HepG2 (cell line): ENCODE results near the gene EXOSC7. TPM values are rescaled to one million over a fixed set of nuclear protein-coding genes. Genes with fewer than 3 reads are reported as not detected.
A peak's percentile ranks its signal among the peaks of the same experiment; 100 is the strongest.

Experiments
- ERF ChIP-seq: IDR thresholded peaks from 2 replicates; pipeline ENCODE4 v1.6.1; 2018; ENCODE audit warnings: missing biosample characterization, missing genetic modification reagents
- FOXC1 ChIP-seq: sonication (generic); formaldehyde crosslinking; IDR thresholded peaks from 2 replicates; pipeline ENCODE4 v1.8.0; 2022; ENCODE audit warnings: mild to moderate bottlenecking, missing genetic modification reagents, borderline replicate concordance
- KDM3A ChIP-seq: IDR thresholded peaks from 2 replicates; pipeline ENCODE4 v1.6.1; 2018; ENCODE audit warnings: low read depth, missing compliant biosample characterization
- MBD4 ChIP-seq: IDR thresholded peaks from 2 replicates; pipeline ENCODE4 v1.6.1; 2012; ENCODE audit warnings: low read length, inconsistent platforms, borderline replicate concordance
- NRL ChIP-seq: sonication (generic); formaldehyde crosslinking; IDR thresholded peaks from 2 replicates; pipeline ENCODE4 v1.5.0; 2020; ENCODE audit warnings: missing genetic modification reagents, mild to moderate bottlenecking, moderate library complexity, borderline replicate concordance
- REPIN1 ChIP-seq: sonication (generic); formaldehyde crosslinking; IDR thresholded peaks from 2 replicates; pipeline ENCODE4 v1.8.0; 2022; ENCODE audit warnings: missing genetic modification reagents, low read depth, mild to moderate bottlenecking, borderline replicate concordance
- XRCC5 ChIP-seq: fragments of 200-400 bp; formaldehyde crosslinking; optimal IDR thresholded peaks from 2 replicates; pipeline ENCODE3; 2017; ENCODE audit warnings: mild to moderate bottlenecking, low read length
- ZMAT3 ChIP-seq: sonication (generic); formaldehyde crosslinking; conservative IDR thresholded peaks from 2 replicates; pipeline ENCODE4 v1.7.0; 2021; ENCODE audit warnings: missing genetic modification reagents
- ZNF143 ChIP-seq: sonication (generic); formaldehyde crosslinking; IDR thresholded peaks from 2 replicates; pipeline ENCODE4 v1.4.0; 2020; ENCODE audit warnings: missing genetic modification reagents
- ZNF552 ChIP-seq: sonication (generic); formaldehyde crosslinking; IDR thresholded peaks from 2 replicates; pipeline ENCODE4 v1.9.0; 2022; ENCODE audit warnings: missing genetic modification reagents, mild to moderate bottlenecking, borderline replicate concordance
- ZNF773 ChIP-seq: sonication (generic); formaldehyde crosslinking; IDR thresholded peaks from 2 replicates; pipeline ENCODE4 v1.4.0; 2020; ENCODE audit warnings: missing genetic modification reagents, borderline replicate concordance
- ZNF790 ChIP-seq: sonication (generic); formaldehyde crosslinking; IDR thresholded peaks from 2 replicates; pipeline ENCODE4 v1.8.0; 2022; ENCODE audit warnings: missing genetic modification reagents, mild to moderate bottlenecking, borderline replicate concordance
- polyA plus RNA-seq, 8 experiments: library from polyadenylated mRNA; depleted of rRNA in 3 of 8; stranded (reverse) in 7 of 8; unstranded in 1 of 8; fragments of >200 nt; fragmentation: Illumina TruSeq in 4 of 8; extraction: Trizol in 4 of 8; gene quantifications; 2 replicates each; pipeline versions ENCODE4 v1.2.1 to v1.2.3, GENCODE V29; 2011 to 2016; ENCODE audit warnings: low read depth in 4 of 8, missing spikeins in 1 of 8, mixed read lengths in 1 of 8; ENCODE audit not compliant: insufficient read depth in 1 of 8
- total RNA-seq, 5 experiments: library from RNA; depleted of rRNA; stranded (reverse); fragments of >200 nt; fragmentation: Illumina TruSeq; extraction: Trizol; gene quantifications; 2 replicates each; pipeline ENCODE4 v1.2.3, GENCODE V29; 2016; ENCODE audit warnings: low read depth in 1 of 5
- TF ChIP-seq, protein P1 (sequence below): sonication (generic); formaldehyde crosslinking; conservative IDR thresholded peaks from 2 replicates; pipeline ENCODE4 v1.8.0; 2022; ENCODE audit warnings: mild to moderate bottlenecking, moderate library complexity, missing genetic modification reagents
- TF ChIP-seq, protein P2 (sequence below): sonication (generic); formaldehyde crosslinking; conservative IDR thresholded peaks from 2 replicates; pipeline ENCODE4 v1.4.0; 2020; ENCODE audit warnings: mild to moderate bottlenecking, missing genetic modification reagents, moderate library complexity
- TF ChIP-seq, protein P3 (sequence below): sonication (generic); formaldehyde crosslinking; conservative IDR thresholded peaks from 2 replicates; pipeline ENCODE4 v1.4.0; 2020; ENCODE audit warnings: missing genetic modification reagents
- TF ChIP-seq, protein P4 (sequence below): IDR thresholded peaks from 2 replicates; pipeline ENCODE4 v1.6.1; 2012; ENCODE audit warnings: low read depth, low read length, improper control_type of control experiment
- TF ChIP-seq, protein P5 (sequence below): IDR thresholded peaks from 2 replicates; pipeline ENCODE4 v1.6.1; 2018; ENCODE audit warnings: missing genetic modification reagents
- TF ChIP-seq, protein P6 (sequence below): sonication (generic); formaldehyde crosslinking; IDR thresholded peaks from 2 replicates; pipeline ENCODE4 v1.4.0; 2020; ENCODE audit warnings: missing genetic modification reagents, low read depth, mild to moderate bottlenecking, borderline replicate concordance

EXOSC7 gene
- total and polyA plus RNA-seq, 2 of the 13 experiments (the other 11 are each of a cell fraction or from before 2014, with no cell fraction given) = 68.3 to 74.7 TPM

DNA sequence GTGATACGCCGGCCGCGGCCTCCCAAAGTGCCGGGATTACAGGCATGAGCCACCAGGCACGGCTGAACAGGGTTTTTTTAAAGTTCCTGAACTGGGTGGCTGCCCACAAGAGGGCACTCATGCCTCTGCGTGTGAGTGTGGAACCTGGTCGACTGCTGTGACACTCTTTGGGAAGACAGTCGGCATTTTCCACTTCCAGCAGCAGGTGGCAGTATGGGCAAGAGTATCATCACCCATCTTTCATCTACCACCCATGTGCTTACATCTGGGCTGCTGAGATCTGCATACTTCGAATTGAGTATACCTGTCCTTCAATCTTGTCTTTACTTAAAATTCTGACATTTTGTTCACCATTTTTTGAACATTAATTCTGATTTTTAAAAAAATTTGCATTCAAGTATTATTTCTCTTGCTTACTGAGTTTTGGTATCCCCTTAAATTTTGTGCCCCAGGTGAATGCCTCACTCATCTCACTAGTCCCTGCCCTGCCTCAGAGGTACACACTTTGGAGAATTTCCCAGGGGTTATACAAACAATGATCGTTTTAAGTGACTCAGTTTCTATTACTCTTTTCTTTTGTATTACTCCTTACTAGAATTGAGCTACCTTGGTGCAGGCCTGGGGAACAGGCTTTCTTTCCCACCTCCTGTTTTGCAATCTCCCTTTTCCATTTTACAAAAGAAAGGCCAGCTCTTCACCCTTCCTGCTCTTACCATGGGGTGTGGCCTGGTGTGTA, 61.8 kb downstream of the EXOSC7 start (continued):
- TF ChIP-seq ERF (CRISPR knock-in tag) (peak; percentile 73; the same call in 1 of the 2 replicates), FOXC1 (no peak), NRL (CRISPR knock-in tag) (no peak), XRCC5 (peak; percentile 92), KDM3A (peak; percentile 42; the same call in 1 of the 2 replicates), ZNF773 (no peak), ZNF790 (CRISPR knock-in tag) (no peak), ZNF143 (CRISPR knock-in tag) (no peak), ZNF552 (CRISPR knock-in tag) (no peak), REPIN1 (CRISPR knock-in tag) (peak; percentile 56; the same call in 1 of the 2 replicates), ZMAT3 (CRISPR knock-in tag) (no peak; the same call in 1 of the 2 replicates), MBD4 (no peak)
- TF ChIP-seq, protein P1, sequence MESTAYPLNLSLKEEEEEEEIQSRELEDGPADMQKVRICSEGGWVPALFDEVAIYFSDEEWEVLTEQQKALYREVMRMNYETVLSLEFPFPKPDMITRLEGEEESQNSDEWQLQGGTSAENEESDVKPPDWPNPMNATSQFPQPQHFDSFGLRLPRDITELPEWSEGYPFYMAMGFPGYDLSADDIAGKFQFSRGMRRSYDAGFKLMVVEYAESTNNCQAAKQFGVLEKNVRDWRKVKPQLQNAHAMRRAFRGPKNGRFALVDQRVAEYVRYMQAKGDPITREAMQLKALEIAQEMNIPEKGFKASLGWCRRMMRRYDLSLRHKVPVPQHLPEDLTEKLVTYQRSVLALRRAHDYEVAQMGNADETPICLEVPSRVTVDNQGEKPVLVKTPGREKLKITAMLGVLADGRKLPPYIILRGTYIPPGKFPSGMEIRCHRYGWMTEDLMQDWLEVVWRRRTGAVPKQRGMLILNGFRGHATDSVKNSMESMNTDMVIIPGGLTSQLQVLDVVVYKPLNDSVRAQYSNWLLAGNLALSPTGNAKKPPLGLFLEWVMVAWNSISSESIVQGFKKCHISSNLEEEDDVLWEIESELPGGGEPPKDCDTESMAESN = 0 out of 2 replicates have a peak, but pooled peaks have one; percentile 24
- TF ChIP-seq, protein P2, sequence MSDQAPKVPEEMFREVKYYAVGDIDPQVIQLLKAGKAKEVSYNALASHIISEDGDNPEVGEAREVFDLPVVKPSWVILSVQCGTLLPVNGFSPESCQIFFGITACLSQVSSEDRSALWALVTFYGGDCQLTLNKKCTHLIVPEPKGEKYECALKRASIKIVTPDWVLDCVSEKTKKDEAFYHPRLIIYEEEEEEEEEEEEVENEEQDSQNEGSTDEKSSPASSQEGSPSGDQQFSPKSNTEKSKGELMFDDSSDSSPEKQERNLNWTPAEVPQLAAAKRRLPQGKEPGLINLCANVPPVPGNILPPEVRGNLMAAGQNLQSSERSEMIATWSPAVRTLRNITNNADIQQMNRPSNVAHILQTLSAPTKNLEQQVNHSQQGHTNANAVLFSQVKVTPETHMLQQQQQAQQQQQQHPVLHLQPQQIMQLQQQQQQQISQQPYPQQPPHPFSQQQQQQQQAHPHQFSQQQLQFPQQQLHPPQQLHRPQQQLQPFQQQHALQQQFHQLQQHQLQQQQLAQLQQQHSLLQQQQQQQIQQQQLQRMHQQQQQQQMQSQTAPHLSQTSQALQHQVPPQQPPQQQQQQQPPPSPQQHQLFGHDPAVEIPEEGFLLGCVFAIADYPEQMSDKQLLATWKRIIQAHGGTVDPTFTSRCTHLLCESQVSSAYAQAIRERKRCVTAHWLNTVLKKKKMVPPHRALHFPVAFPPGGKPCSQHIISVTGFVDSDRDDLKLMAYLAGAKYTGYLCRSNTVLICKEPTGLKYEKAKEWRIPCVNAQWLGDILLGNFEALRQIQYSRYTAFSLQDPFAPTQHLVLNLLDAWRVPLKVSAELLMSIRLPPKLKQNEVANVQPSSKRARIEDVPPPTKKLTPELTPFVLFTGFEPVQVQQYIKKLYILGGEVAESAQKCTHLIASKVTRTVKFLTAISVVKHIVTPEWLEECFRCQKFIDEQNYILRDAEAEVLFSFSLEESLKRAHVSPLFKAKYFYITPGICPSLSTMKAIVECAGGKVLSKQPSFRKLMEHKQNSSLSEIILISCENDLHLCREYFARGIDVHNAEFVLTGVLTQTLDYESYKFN (CRISPR knock-in tag) = no peak
- TF ChIP-seq, protein P3, sequence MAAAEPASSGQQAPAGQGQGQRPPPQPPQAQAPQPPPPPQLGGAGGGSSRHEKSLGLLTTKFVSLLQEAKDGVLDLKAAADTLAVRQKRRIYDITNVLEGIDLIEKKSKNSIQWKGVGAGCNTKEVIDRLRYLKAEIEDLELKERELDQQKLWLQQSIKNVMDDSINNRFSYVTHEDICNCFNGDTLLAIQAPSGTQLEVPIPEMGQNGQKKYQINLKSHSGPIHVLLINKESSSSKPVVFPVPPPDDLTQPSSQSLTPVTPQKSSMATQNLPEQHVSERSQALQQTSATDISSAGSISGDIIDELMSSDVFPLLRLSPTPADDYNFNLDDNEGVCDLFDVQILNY (CRISPR knock-in tag) = no peak
- TF ChIP-seq, protein P4, sequence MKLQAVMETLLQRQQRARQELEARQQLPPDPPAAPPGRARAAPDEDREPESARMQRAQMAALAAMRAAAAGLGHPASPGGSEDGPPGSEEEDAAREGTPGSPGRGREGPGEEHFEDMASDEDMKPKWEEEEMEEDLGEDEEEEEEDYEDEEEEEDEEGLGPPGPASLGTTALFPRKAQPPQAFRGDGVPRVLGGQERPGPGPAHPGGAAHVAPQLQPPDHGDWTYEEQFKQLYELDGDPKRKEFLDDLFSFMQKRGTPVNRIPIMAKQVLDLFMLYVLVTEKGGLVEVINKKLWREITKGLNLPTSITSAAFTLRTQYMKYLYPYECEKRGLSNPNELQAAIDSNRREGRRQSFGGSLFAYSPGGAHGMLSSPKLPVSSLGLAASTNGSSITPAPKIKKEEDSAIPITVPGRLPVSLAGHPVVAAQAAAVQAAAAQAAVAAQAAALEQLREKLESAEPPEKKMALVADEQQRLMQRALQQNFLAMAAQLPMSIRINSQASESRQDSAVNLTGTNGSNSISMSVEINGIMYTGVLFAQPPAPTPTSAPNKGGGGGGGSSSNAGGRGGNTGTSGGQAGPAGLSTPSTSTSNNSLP = 0 out of 2 replicates have a peak, but pooled peaks have one; percentile 33
- TF ChIP-seq, protein P5, sequence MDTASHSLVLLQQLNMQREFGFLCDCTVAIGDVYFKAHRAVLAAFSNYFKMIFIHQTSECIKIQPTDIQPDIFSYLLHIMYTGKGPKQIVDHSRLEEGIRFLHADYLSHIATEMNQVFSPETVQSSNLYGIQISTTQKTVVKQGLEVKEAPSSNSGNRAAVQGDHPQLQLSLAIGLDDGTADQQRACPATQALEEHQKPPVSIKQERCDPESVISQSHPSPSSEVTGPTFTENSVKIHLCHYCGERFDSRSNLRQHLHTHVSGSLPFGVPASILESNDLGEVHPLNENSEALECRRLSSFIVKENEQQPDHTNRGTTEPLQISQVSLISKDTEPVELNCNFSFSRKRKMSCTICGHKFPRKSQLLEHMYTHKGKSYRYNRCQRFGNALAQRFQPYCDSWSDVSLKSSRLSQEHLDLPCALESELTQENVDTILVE (CRISPR knock-in tag) = 0 out of 2 replicates have a peak, but pooled peaks have one; percentile 32
- TF ChIP-seq, protein P6, sequence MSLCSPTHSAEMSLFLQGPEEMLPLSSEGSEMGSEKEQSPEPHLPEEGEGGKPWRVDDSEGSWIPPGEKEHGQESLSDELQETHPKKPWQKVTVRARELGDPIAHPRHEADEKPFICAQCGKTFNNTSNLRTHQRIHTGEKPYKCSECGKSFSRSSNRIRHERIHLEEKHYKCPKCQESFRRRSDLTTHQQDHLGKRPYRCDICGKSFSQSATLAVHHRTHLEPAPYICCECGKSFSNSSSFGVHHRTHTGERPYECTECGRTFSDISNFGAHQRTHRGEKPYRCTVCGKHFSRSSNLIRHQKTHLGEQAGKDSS (CRISPR knock-in tag) = peak; percentile 68; the same call in 1 of the 2 replicates
